Spinal cord (tissue), 10 donors: ENCODE data around the gene GNB5. TPM values are rescaled to one million over a fixed set of nuclear protein-coding genes. Genes with fewer than 3 reads are reported as not detected.
"Not testable (repeated sequence)": the region's sequence is repeated elsewhere in the genome, so short reads cannot be mapped to it uniquely, and the experiment has no call there.

ENCODE experiments used
- DNase-seq, 6 donors: peaks; one replicate each; pipeline versions ENCODE4 v3.0.0 to v3.0.0-alpha.2; 2013 to 2015; ENCODE audit warnings: low spot score in 6 of 6, low read depth in 4 of 6
- H3K27ac ChIP-seq: one replicate; pipeline ENCODE4 v1.5.1; 2013; ENCODE audit warnings: low read depth, low read length, control low read depth
- H3K27me3 ChIP-seq: one replicate; pipeline ENCODE4 v1.6.1; 2013; ENCODE audit warnings: low read length; ENCODE audit not compliant: control insufficient read depth, insufficient read depth
- H3K36me3 ChIP-seq: one replicate; pipeline ENCODE4 v1.6.1; 2013; ENCODE audit warnings: low read length; ENCODE audit not compliant: control insufficient read depth, insufficient read depth
- H3K4me1 ChIP-seq: one replicate; pipeline ENCODE4 v1.6.1; 2013; ENCODE audit warnings: low read length; ENCODE audit not compliant: control insufficient read depth, insufficient read depth
- H3K4me3 ChIP-seq: one replicate; pipeline ENCODE4 v1.5.1; 2013; ENCODE audit warnings: low read depth, low read length, control low read depth
- H3K9me3 ChIP-seq: one replicate; pipeline ENCODE4 v1.6.1; 2013; ENCODE audit warnings: low read length; ENCODE audit not compliant: control insufficient read depth, insufficient read depth
- WGBS: methylation state at CpG from one replicate; pipeline ENCODE4 v1.1.5; 2013; ENCODE audit warnings: missing lambda C conversion rate; ENCODE audit not compliant: insufficient coverage; 5-methylcytosine and 5-hydroxymethylcytosine counted together
- long read RNA-seq, 4 donors: transcript quantifications; one replicate each; lab custom pipeline, GENCODE V29; 2026
- polyA plus RNA-seq, 2 donors: library from polyadenylated mRNA; unstranded; fragments of 120-200 nt; gene quantifications; one replicate each; pipeline ENCODE4 v1.2.1, GENCODE V29; 2013; ENCODE audit not compliant: insufficient read length in 2 of 2
- total RNA-seq, 2 donors: library from RNA; depleted of rRNA in 1 of 2; stranded (reverse); fragments of 120-200 nt in 1 of 2; fragments of >200 nt in 1 of 2; gene quantifications; one replicate each; pipeline versions ENCODE4 v1.2.3 to v1.2.4, GENCODE V29; 2013 to 2014
- donor health status: healthy.

The GNB5 gene
- 10 to 100 TPM; 28.0 to 53.7 TPM for total RNA-seq
- polyA plus RNA-seq: 10 to 100 TPM; 55.4 to 57.2 TPM
- long read RNA-seq, donor 1, transcript GNB5-202 (11 exons, 1,735 nt): major isoform, 17 of 18 reads
- long read RNA-seq, donor 1, partial matches to known transcripts: 0 of 18 reads
- long read RNA-seq, donor 1, other reads (novel, unspliced or antisense): 0 of 18 reads
- long read RNA-seq, donor 2, transcript GNB5-202 (11 exons, 1,735 nt): major isoform, 7 of 7 reads
- long read RNA-seq, donor 2, partial matches to known transcripts: 0 of 7 reads
- long read RNA-seq, donor 2, other reads (novel, unspliced or antisense): 0 of 7 reads
- long read RNA-seq, donor 3, transcript GNB5-202 (11 exons, 1,735 nt): major isoform, 6 of 6 reads
- long read RNA-seq, donor 3, partial matches to known transcripts: 0 of 6 reads
- long read RNA-seq, donor 3, other reads (novel, unspliced or antisense): 0 of 6 reads
- long read RNA-seq, donor 4, transcript GNB5-202 (11 exons, 1,735 nt): major isoform, 5 of 5 reads
- long read RNA-seq, donor 4, partial matches to known transcripts: 0 of 5 reads
- long read RNA-seq, donor 4, other reads (novel, unspliced or antisense): 0 of 5 reads

DNA sequence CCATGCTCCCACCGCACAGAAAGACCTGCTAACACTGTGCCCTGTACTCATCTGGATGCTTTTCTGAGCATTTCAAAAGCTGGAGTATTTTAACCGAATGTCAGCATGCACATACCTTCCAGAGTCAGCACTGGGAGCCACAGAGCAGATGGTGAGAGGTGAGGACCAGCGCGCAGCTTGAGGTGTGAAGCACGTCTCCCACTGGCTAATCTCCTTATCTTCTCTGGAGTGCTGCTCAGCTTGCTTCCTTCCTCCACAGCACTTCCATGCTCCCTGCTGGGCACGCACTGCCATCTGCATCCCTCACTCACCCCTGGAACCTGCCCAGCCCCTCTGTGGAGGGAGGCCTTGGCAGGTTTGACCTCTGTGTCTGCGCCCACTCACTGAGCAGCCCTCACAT, at the start of gene GNB5:
Gene GNB5, minus strand, starts transcription at position 186 of the 400 bp plus-strand sequence. CDS start 6,716 bp downstream, outside the sequence.
- Histone ChIP-seq H3K27me3 (no peaks in the 10 kb centered on the region), H3K4me3 (no peak within 1 kb of the TSS), H3K9me3 (no peaks in the 10 kb centered on the region), H3K36me3 (peaks cover 2% of the 10 kb centered on the region), H3K4me1 (peaks cover 6% of the 10 kb centered on the region), H3K27ac (no peak within 1 kb of the TSS)
- 73% methylated on average over 6 of the region's 7 CpGs for WGBS
- no peak for DNase-seq

- H3K9me3 ChIP-seq: no peaks in the 10 kb centered on the region
- DNase-seq: no peak
- no peaks in the 10 kb centered on the region for H3K27me3 ChIP-seq
- WGBS: 100% methylated on average over 2 of the region's 3 CpGs
- H3K4me1 ChIP-seq: no peaks in the 10 kb centered on the region
- no peak overlapping the region for H3K4me3 ChIP-seq
- no peak overlapping the region for H3K27ac ChIP-seq
- H3K36me3 ChIP-seq: peaks cover 12% of the 10 kb centered on the region
Measured at GRCh38 chr15:52240166-52240565, 49.0 kb upstream of the GNB5 start.

- H3K4me3 ChIP-seq, H3K27me3 ChIP-seq, H3K27ac ChIP-seq, DNase-seq, H3K4me1 ChIP-seq, H3K9me3 ChIP-seq: not testable (repeated sequence)
- WGBS: 96% methylated on average over 13 of the region's 13 CpGs
- H3K36me3 ChIP-seq: peaks cover 12% of the 10 kb centered on the region
Measured at GRCh38 chr15:52238989-52239525, 47.9 kb upstream of the GNB5 start.

DNA sequence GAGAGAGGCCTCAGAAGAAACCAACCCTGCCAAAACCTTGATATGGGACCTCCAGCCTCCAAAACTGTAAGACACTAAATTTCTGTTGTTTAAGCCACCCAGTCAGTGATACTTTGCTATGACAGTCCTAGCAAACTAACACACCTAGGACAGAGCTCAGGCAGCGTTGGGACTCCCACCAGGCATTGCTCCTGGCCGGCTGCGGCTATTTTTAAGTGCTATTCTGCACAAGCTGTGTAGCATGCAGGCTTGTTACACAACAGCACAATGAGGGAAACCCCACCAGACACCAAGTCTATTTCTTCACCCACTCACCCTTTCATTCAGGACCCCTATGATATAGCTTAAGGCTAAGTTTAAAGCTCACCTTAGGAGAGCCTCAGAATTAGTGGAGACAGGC, 47.0 kb upstream of the GNB5 start:
- WGBS: 97% methylated on average over 3 of the region's 3 CpGs
- Histone ChIP-seq H3K27me3 (no peaks in the 10 kb centered on the region), H3K36me3 (peaks cover 7% of the 10 kb centered on the region), H3K4me3 (no peak overlapping the region), H3K9me3 (no peaks in the 10 kb centered on the region), H3K4me1 (no peaks in the 10 kb centered on the region), H3K27ac (no peak overlapping the region)
- DNase-seq: no peak

DNA sequence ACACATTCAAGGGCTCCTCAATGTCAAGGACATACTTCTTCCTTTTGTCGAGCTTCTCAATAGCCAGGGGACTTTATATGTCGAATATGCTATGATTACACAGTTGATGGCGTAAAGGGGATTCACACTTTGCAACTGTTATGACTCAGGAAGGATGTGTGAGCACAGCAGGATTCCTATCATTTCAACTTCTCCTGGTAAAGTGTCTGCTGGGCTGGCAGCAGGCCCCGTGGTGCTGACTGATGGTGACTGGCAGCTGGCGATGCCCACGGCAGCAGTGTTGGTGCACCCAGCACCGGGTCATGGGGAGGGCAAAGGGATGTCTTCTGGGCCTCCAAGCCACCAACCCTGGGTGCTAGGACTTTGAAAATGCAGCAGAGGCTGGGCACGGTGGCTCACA, 44.8 kb upstream of the GNB5 start:
- H3K4me1 ChIP-seq: no peaks in the 10 kb centered on the region
- no peak for DNase-seq
- H3K9me3 ChIP-seq: no peaks in the 10 kb centered on the region
- H3K27me3 ChIP-seq: no peaks in the 10 kb centered on the region
- peaks cover 7% of the 10 kb centered on the region for H3K36me3 ChIP-seq
- no peak overlapping the region for H3K4me3 ChIP-seq
- no peak overlapping the region for H3K27ac ChIP-seq
- 82% methylated on average over 5 of the region's 8 CpGs for WGBS

- Histone ChIP-seq H3K36me3 (peaks cover 7% of the 10 kb centered on the region), H3K4me3 (no peak overlapping the region), H3K9me3 (no peaks in the 10 kb centered on the region), H3K27ac (no peak overlapping the region), H3K4me1 (no peaks in the 10 kb centered on the region), H3K27me3 (no peaks in the 10 kb centered on the region)
- WGBS: 84% methylated on average over 15 of the region's 17 CpGs
- no peak for DNase-seq
Measured at GRCh38 chr15:52234596-52235541, 43.7 kb upstream of the GNB5 start.

DNA sequence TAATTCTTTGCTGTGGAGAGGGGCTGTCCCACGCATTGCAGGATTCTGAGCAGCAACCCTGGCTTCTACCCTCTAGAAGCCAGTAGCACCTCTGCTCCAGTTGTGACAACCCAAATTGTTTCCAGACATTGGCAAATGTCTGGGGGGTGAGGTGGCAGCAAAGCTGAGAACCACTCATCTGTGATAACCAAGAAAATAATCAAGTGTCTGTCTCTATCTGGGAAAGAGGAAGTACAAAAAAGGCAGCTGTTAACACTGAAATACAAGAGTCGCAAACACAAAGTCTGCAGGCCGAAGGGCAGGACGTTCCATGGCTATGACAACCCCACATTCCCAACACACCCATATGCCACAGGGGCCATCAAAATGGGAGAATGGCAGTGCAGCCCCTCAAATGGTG, 42.2 kb upstream of the GNB5 start:
- no peak overlapping the region for H3K4me3 ChIP-seq
- no peaks in the 10 kb centered on the region for H3K27me3 ChIP-seq
- no peaks in the 10 kb centered on the region for H3K4me1 ChIP-seq
- H3K36me3 ChIP-seq: peaks cover 3% of the 10 kb centered on the region
- no peaks in the 10 kb centered on the region for H3K9me3 ChIP-seq
- no peak for DNase-seq
- H3K27ac ChIP-seq: no peak overlapping the region
- WGBS: 80% methylated on average over 3 of the region's 4 CpGs

- Histone ChIP-seq H3K4me3 (no peak overlapping the region), H3K27me3 (no peaks in the 10 kb centered on the region), H3K9me3 (no peaks in the 10 kb centered on the region), H3K36me3 (peaks cover 3% of the 10 kb centered on the region), H3K27ac (no peak overlapping the region), H3K4me1 (no peaks in the 10 kb centered on the region)
- no peak for DNase-seq
- no CpG with 5 or more reads among the region's 1 CpG for WGBS
Measured at GRCh38 chr15:52232327-52232726, 41.1 kb upstream of the GNB5 start.

- no CpG with 5 or more reads among the region's 1 CpG for WGBS
Measured at GRCh38 chr15:52230073-52230472, 38.9 kb upstream of the GNB5 start.

More at GRCh38 chr15:52230073-52230472, 38.9 kb upstream of the GNB5 start:
- no peak for DNase-seq
- Histone ChIP-seq H3K27ac (no peak overlapping the region), H3K36me3 (no peaks in the 10 kb centered on the region), H3K4me1 (no peaks in the 10 kb centered on the region), H3K4me3 (no peak overlapping the region), H3K27me3 (no peaks in the 10 kb centered on the region), H3K9me3 (no peaks in the 10 kb centered on the region)
